ENCODE measurements around the gene ZNRF2.

Gene ZNRF2

GRCh38 chr7:30284298-30285066, at the start of gene ZNRF2:
ZNRF2 (plus strand) TSS chr7:30284597; CDS start chr7:30285358, 761 bp downstream.
- in situ Hi-C loops (cut with HindIII; ENCODE audit: low sequenced_read_pairs), result no loop called here

- in situ Hi-C loops (cut with HindIII; ENCODE audit: low sequenced_read_pairs), result no loop called here
These were observed 47.1 kb upstream of the ZNRF2 start for GRCh38 chr7:30237271-30237695.

- in situ Hi-C loops (cut with HindIII; ENCODE audit: low sequenced_read_pairs), result no loop called here
These were observed 45.5 kb upstream of the ZNRF2 start for GRCh38 chr7:30238721-30239441.

GRCh38 chr7:30240106-30240800, 44.1 kb upstream of the ZNRF2 start:
- in situ Hi-C loops (cut with HindIII; ENCODE audit: low sequenced_read_pairs), result no loop called here

- in situ Hi-C loops (cut with HindIII; ENCODE audit: low sequenced_read_pairs), result no loop called here
These were observed 42.6 kb upstream of the ZNRF2 start for GRCh38 chr7:30241767-30242166.

GRCh38 chr7:30244340-30244739, 40.1 kb upstream of the ZNRF2 start:
- in situ Hi-C loops (cut with HindIII; ENCODE audit: low sequenced_read_pairs), result no loop called here

- in situ Hi-C loops (cut with HindIII; ENCODE audit: low sequenced_read_pairs), result no loop called here
These were observed 38.5 kb upstream of the ZNRF2 start for GRCh38 chr7:30245913-30246312.

GRCh38 chr7:30246392-30246791, 38.0 kb upstream of the ZNRF2 start:
- in situ Hi-C loops (cut with HindIII; ENCODE audit: low sequenced_read_pairs), result no loop called here

GRCh38 chr7:30247541-30248401, 36.6 kb upstream of the ZNRF2 start:
- in situ Hi-C loops (cut with HindIII; ENCODE audit: low sequenced_read_pairs), result no loop called here

GRCh38 chr7:30249316-30249715, 35.1 kb upstream of the ZNRF2 start:
- in situ Hi-C loops (cut with HindIII; ENCODE audit: low sequenced_read_pairs), result no loop called here

GRCh38 chr7:30249986-30250774, 34.2 kb upstream of the ZNRF2 start:
- in situ Hi-C loops (cut with HindIII; ENCODE audit: low sequenced_read_pairs), result no loop called here

GRCh38 chr7:30251708-30252329, 32.6 kb upstream of the ZNRF2 start:
- in situ Hi-C loops (cut with HindIII; ENCODE audit: low sequenced_read_pairs), result no loop called here

GRCh38 chr7:30252885-30253795, 31.3 kb upstream of the ZNRF2 start:
- in situ Hi-C loops (cut with HindIII; ENCODE audit: low sequenced_read_pairs), result no loop called here

- in situ Hi-C loops (cut with HindIII; ENCODE audit: low sequenced_read_pairs), result no loop called here
These were observed 30.6 kb upstream of the ZNRF2 start for GRCh38 chr7:30253796-30254165.

- in situ Hi-C loops (cut with HindIII; ENCODE audit: low sequenced_read_pairs), result no loop called here
These were observed 30.1 kb upstream of the ZNRF2 start for GRCh38 chr7:30254248-30254647.

GRCh38 chr7:30254717-30255063, 29.7 kb upstream of the ZNRF2 start:
- in situ Hi-C loops (cut with HindIII; ENCODE audit: low sequenced_read_pairs), result no loop called here

- in situ Hi-C loops (cut with HindIII; ENCODE audit: low sequenced_read_pairs), result no loop called here
These were observed 29.2 kb upstream of the ZNRF2 start for GRCh38 chr7:30255064-30255769.

GRCh38 chr7:30256349-30256858, 28.0 kb upstream of the ZNRF2 start:
- in situ Hi-C loops (cut with HindIII; ENCODE audit: low sequenced_read_pairs), result no loop called here
